ENCODE measurements around the gene KCTD14.

Gene KCTD14

GRCh38 chr11:78011301-78011700 is 11.8 kb downstream of the KCTD14 start:
- no peak for TF ChIP-seq CTCF (IDR thresholded peaks at IDR 0.05; ENCODE audit: low read depth, low read length)
- no peak overlapping the region for H3K4me3 ChIP-seq (replicated peaks in 1 of 2; ENCODE audit: low read depth in 2 of 2, low read length in 2 of 2)
- no peak for DNase-seq (ENCODE audit: low read depth in 2 of 2)

DNA sequence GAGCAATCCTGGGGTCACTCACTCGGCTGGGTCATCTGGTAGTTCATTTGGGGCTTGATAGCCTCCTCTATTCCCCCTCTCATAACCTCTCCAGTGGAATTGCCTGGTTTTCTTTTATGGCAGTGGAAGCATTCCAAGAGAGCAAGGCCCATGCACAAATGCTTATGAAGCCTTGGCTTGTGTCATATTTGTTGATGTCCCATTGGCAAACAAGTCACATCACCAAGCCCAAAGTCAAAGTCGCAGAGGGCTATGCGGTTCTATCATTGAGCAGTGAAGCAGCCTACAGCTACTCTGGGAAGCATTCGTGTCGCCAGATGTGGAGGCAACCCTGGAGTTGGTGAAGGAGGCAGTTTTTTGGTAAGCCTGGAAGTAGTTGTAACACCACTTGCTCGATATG is 12.3 kb downstream of the KCTD14 start:
- TF ChIP-seq CTCF (IDR thresholded peaks at IDR 0.05; ENCODE audit: low read depth, low read length) = no peak

GRCh38 chr11:78010304-78010703 is 12.8 kb downstream of the KCTD14 start:
- TF ChIP-seq CTCF (IDR thresholded peaks at IDR 0.05; ENCODE audit: low read depth, low read length) = no peak
- H3K4me3 ChIP-seq (replicated peaks in 1 of 2; ENCODE audit: low read depth in 2 of 2, low read length in 2 of 2) = no peak overlapping the region
- no peak for DNase-seq (ENCODE audit: low read depth in 2 of 2)

More for the DNA sequence above, 12.3 kb downstream of the KCTD14 start:
- no peak for DNase-seq (ENCODE audit: low read depth in 2 of 2)
- no peak overlapping the region for H3K4me3 ChIP-seq (replicated peaks in 1 of 2; ENCODE audit: low read depth in 2 of 2, low read length in 2 of 2)

- DNase-seq (ENCODE audit: low read depth in 2 of 2) = no peak
- no peak overlapping the region for H3K4me3 ChIP-seq (replicated peaks in 1 of 2; ENCODE audit: low read depth in 2 of 2, low read length in 2 of 2)
- no peak for TF ChIP-seq CTCF (IDR thresholded peaks at IDR 0.05; ENCODE audit: low read depth, low read length)
Measured at GRCh38 chr11:78009062-78009461, 14.0 kb downstream of the KCTD14 start.

- DNase-seq (ENCODE audit: low read depth in 2 of 2) = peak; percentile 85 to 87
- peak; percentile 69 for TF ChIP-seq CTCF (IDR thresholded peaks at IDR 0.05; ENCODE audit: low read depth, low read length)
- no peak overlapping the region for H3K4me3 ChIP-seq (replicated peaks in 1 of 2; ENCODE audit: low read depth in 2 of 2, low read length in 2 of 2)
Measured at GRCh38 chr11:78000193-78000592, 22.9 kb downstream of the KCTD14 start.

GRCh38 chr11:77999446-78000030 is 23.5 kb downstream of the KCTD14 start:
- no peak overlapping the region for H3K4me3 ChIP-seq (replicated peaks in 1 of 2; ENCODE audit: low read depth in 2 of 2, low read length in 2 of 2)
- no peak for TF ChIP-seq CTCF (IDR thresholded peaks at IDR 0.05; ENCODE audit: low read depth, low read length)
- DNase-seq (ENCODE audit: low read depth in 2 of 2) = no peak
